Natural killer cell (primary cell): ENCODE measurements around the gene TTC23L. TPM values are rescaled to one million over a fixed set of nuclear protein-coding genes. Genes with fewer than 3 reads are reported as not detected.
A peak's percentile ranks its signal among the peaks of the same experiment; 100 is the strongest.

Experiments
- ATAC-seq, 3 donors: fragments of 150-1000 bp in 2 of 3; fragments of 200-7000 bp in 1 of 3; cut with Tn5 transposase; 1 replicate in 1 of 3; 2 replicates in 2 of 3; pipeline ENCODE4 v1.10.0; 2021; ENCODE audit warnings: mild to moderate bottlenecking in 2 of 3, moderate library complexity in 2 of 3
- DNase-seq, 2 donors: peaks; one replicate each; pipeline versions ENCODE4 v3.0.0 to v3.0.0-alpha.2; 2013 to 2021; ENCODE audit warnings: mixed read lengths in 1 of 2
- H3K27ac ChIP-seq: one replicate; pipeline ENCODE4 v1.5.1; 2013; ENCODE audit warnings: mild to moderate bottlenecking, low read length
- H3K27me3 ChIP-seq: one replicate; pipeline ENCODE4 v1.6.1; 2013; ENCODE audit warnings: low read length; ENCODE audit not compliant: control insufficient read depth, insufficient read depth
- H3K36me3 ChIP-seq: one replicate; pipeline ENCODE4 v1.6.1; 2013; ENCODE audit warnings: low read length; ENCODE audit not compliant: control insufficient read depth, insufficient read depth
- H3K4me1 ChIP-seq: one replicate; pipeline ENCODE4 v1.6.1; 2013; ENCODE audit warnings: low read length; ENCODE audit not compliant: control insufficient read depth, insufficient read depth
- H3K4me3 ChIP-seq: one replicate; pipeline ENCODE4 v1.5.1; 2013; ENCODE audit warnings: low read length
- H3K9me3 ChIP-seq: one replicate; pipeline ENCODE4 v1.6.1; 2013; ENCODE audit warnings: low read length; ENCODE audit not compliant: control insufficient read depth, insufficient read depth
- H3K27ac Mint-ChIP-seq, 2 donors: one replicate each; pipeline ENCODE4 v1.8.0; 2022; ENCODE audit warnings: mild to moderate bottlenecking in 2 of 2, mixed read lengths in 2 of 2, moderate library complexity in 1 of 2
- H3K27me3 Mint-ChIP-seq, 2 donors: one replicate each; pipeline ENCODE4 v1.8.0; 2022; ENCODE audit warnings: low read depth in 2 of 2, mixed read lengths in 2 of 2
- H3K36me3 Mint-ChIP-seq: one replicate; pipeline ENCODE4 v1.8.0; 2022; ENCODE audit warnings: mixed read lengths
- H3K4me1 Mint-ChIP-seq, 2 donors: one replicate each; pipeline ENCODE4 v1.8.0; 2022; ENCODE audit warnings: mixed read lengths in 2 of 2
- H3K4me3 Mint-ChIP-seq: one replicate; pipeline ENCODE4 v1.8.0; 2022; ENCODE audit warnings: mild to moderate bottlenecking, moderate library complexity, mixed read lengths
- H3K9me3 Mint-ChIP-seq, 2 donors: one replicate each; pipeline ENCODE4 v1.8.0; 2022; ENCODE audit warnings: mixed read lengths in 2 of 2
- WGBS: methylation state at CpG from one replicate; pipeline ENCODE4 v1.1.7; 2013; ENCODE audit warnings: missing lambda C conversion rate; ENCODE audit not compliant: insufficient coverage; 5-methylcytosine and 5-hydroxymethylcytosine counted together
- intact Hi-C: fragments of 100-400 bp; cut with micrococcal nuclease; formaldehyde crosslinking; loops from one replicate; pipeline ENCODE4 v1.14.2; 2022
- total RNA-seq, 4 donors: library from RNA; stranded (reverse); fragments of 120-200 nt in 1 of 4; gene quantifications; one replicate each; pipeline versions ENCODE4 v1.2.3 to v1.2.4, GENCODE V29; 2013 to 2022
- TF ChIP-seq, protein P1 (sequence below): fragments of 200-600 bp; IDR thresholded peaks from one replicate; pipeline ENCODE4 v1.8.0; 2022; ENCODE audit warnings: antibody characterized with exemption

TTC23L gene
- total RNA-seq, 3 donors from 2014 or later (not counting 1 experiment from before 2014, with no cell fraction given) = 0.48 TPM; not detected in 2

DNA sequence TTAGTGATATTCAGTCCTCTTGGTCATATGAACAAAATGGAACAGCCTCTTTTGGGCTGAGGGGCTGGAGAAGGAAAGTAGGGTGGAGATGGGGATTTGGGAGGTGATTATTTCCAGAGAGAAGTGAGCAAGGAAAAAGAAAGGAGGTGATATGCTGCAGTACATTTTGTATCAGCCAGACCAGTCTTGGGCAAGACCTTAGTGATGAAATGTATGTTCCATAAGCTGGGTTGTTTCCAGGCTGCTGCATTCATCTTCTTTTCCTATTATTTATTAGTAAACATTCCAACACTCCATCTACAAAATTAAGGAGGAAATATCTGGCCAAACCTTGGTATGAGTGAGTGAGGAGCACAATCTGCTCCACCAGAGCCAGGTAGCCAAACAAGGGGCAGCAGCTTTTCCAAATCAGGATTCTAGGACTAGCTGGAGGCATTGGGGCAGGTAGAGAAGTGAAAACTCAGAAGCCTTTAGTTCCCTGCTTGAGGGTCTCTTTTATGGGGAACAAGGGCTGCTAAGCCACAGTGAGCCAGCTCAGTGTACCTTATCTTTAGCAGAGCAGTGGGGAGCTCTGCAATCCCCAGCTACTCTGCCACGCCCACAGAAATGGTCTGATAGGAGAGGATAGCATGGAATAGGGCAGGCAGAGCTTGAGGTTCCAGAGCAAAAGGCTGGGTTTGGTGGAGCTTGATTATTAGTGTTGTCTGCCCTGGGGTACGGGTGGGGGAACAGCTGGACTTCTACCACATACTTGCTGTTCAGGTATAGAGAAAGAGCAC is 56.9 kb downstream of the TTC23L start:
- Mint-ChIP-seq H3K36me3 (no peaks in the 10 kb centered on the region), H3K9me3 (no peaks in the 10 kb centered on the region), H3K27ac (no peak overlapping the region), H3K27me3 (no peaks in the 10 kb centered on the region), H3K4me1 (no peaks in the 10 kb centered on the region), H3K4me3 (no peak overlapping the region)
- 85% methylated on average over 2 of the region's 2 CpGs for WGBS
- Histone ChIP-seq H3K36me3 (no peaks in the 10 kb centered on the region), H3K4me1 (no peaks in the 10 kb centered on the region), H3K9me3 (no peaks in the 10 kb centered on the region), H3K27ac (no peak overlapping the region), H3K4me3 (no peak overlapping the region), H3K27me3 (no peaks in the 10 kb centered on the region)
- ATAC-seq (no peak), DNase-seq (no peak)
- intact Hi-C loops = no loop called here
- TF ChIP-seq, protein P1, sequence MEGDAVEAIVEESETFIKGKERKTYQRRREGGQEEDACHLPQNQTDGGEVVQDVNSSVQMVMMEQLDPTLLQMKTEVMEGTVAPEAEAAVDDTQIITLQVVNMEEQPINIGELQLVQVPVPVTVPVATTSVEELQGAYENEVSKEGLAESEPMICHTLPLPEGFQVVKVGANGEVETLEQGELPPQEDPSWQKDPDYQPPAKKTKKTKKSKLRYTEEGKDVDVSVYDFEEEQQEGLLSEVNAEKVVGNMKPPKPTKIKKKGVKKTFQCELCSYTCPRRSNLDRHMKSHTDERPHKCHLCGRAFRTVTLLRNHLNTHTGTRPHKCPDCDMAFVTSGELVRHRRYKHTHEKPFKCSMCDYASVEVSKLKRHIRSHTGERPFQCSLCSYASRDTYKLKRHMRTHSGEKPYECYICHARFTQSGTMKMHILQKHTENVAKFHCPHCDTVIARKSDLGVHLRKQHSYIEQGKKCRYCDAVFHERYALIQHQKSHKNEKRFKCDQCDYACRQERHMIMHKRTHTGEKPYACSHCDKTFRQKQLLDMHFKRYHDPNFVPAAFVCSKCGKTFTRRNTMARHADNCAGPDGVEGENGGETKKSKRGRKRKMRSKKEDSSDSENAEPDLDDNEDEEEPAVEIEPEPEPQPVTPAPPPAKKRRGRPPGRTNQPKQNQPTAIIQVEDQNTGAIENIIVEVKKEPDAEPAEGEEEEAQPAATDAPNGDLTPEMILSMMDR = no peak

DNA sequence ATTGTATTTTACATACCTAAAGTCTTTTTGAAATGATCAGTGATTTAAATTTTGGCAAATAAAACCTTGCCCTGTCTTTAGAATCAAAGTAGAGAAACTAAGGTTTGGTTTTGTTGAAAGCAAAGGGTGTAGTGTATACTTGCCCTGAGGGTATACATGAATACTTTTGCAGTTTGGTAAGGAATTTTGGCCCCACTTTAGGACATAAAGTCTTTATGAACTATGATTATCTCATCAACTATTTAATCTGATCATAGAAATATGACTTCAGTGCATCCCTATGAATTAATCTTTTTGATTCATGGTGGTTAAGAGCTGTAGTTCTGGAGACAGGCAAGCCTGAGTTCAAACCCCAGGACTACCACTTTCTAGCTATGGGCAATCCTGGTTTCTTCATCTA is 58.7 kb downstream of the TTC23L start:
- TF ChIP-seq, protein P1 = no peak
- intact Hi-C loops = loop anchor here (1.0 kb wide), 3 partner anchors 374 to 423 kb away; no protein-coding TSS in a partner anchor
- no peaks in the 10 kb centered on the region for H3K9me3 ChIP-seq
- Mint-ChIP-seq H3K27me3 (no peaks in the 10 kb centered on the region), H3K36me3 (no peaks in the 10 kb centered on the region), H3K4me3 (no peak overlapping the region), H3K9me3 (no peaks in the 10 kb centered on the region), H3K4me1 (no peaks in the 10 kb centered on the region), H3K27ac (no peak overlapping the region)
- no peaks in the 10 kb centered on the region for H3K36me3 ChIP-seq
- no peak overlapping the region for H3K27ac ChIP-seq
- ATAC-seq (no peak), DNase-seq (no peak)
- H3K4me3 ChIP-seq = no peak overlapping the region
- H3K27me3 ChIP-seq = no peaks in the 10 kb centered on the region
- H3K4me1 ChIP-seq = no peaks in the 10 kb centered on the region

DNA sequence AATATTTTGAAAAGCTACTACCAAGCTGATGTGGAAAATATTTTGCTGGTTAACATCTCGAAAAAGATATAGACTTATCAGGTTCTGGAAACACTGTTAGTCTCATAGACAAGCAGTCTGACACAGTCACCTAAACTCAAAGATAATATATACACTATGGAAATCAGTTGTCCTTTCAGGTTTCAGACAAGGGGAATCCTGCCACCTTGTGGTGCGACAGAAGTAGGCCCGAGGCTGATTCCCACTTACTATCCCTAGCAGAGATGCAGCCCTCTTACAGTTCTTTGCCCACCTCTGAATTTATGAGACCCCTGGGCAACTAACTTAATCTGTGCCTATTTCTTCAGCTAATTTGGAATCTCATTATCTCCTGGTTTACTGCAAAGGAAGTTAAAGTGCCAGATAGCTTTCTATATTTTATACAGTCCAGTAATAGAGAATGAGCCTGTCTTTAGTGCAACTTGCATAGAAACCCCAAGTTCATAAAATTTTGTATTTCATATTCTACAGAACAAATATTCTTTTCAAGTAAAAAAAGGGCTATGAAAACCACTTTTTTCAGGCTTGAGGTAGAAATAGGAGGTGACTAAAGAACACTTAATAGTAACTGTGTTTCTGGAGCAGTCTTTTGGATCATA is 59.4 kb downstream of the TTC23L start:
- H3K4me1 ChIP-seq = no peaks in the 10 kb centered on the region
- no peak overlapping the region for H3K4me3 ChIP-seq
- intact Hi-C loops = loop anchor here (1.0 kb wide), 3 partner anchors 375 to 424 kb away; no protein-coding TSS in a partner anchor
- Mint-ChIP-seq H3K4me1 (no peaks in the 10 kb centered on the region), H3K27ac (no peak overlapping the region), H3K4me3 (no peak overlapping the region), H3K36me3 (no peaks in the 10 kb centered on the region), H3K9me3 (no peaks in the 10 kb centered on the region), H3K27me3 (no peaks in the 10 kb centered on the region)
- no peaks in the 10 kb centered on the region for H3K36me3 ChIP-seq
- DNase-seq (peak; percentile 45 to 80), ATAC-seq (peak; percentile 70 to 86 (median 80))
- TF ChIP-seq, protein P1 = peak; percentile 80
- H3K27ac ChIP-seq = no peak overlapping the region
- no peaks in the 10 kb centered on the region for H3K27me3 ChIP-seq
- 2% methylated on average over 2 of the region's 3 CpGs for WGBS
- H3K9me3 ChIP-seq = no peaks in the 10 kb centered on the region
